Measurements from ENCODE around the gene ARFIP1. TPM values are rescaled to one million over a fixed set of nuclear protein-coding genes. Genes with fewer than 3 reads are reported as not detected.

The ARFIP1 gene
- total RNA-seq, 1 donor from 2014 or later = 68.0 TPM

DNA sequence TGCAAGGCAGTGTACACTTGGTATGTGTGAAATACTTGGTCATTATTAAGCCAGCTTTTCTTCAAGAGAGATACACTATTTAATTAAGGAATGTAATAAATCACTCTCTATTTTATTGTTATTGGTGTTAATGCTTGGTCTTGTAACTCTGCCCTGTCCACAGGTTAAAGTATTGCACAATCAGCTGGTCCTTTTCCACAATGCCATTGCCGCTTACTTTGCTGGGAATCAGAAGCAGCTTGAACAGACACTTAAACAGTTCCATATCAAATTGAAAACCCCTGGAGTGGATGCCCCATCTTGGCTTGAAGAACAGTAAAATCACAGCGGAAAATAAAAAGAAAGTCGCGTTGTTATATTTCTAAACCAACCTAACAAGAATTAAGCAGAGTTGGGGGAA lies 130.1 kb downstream of the ARFIP1 start:
- no peaks in the 10 kb centered on the region for H3K4me1 Mint-ChIP-seq
- no peaks in the 10 kb centered on the region for H4K20me1 ChIP-seq (ENCODE audit: low read depth)
- H3K4me3 Mint-ChIP-seq = no peak overlapping the region
- H3K27me3 ChIP-seq = no peaks in the 10 kb centered on the region
- no peak overlapping the region for H3K27ac Mint-ChIP-seq
- no peaks in the 10 kb centered on the region for H3K79me2 ChIP-seq (ENCODE audit: low read depth)
- no peak for DNase-seq (ENCODE audit: low spot score)
- no peaks in the 10 kb centered on the region for H3K9me3 ChIP-seq (ENCODE audit: low read depth)
- H2AFZ ChIP-seq (replicated peaks) = no peak overlapping the region
- no peak overlapping the region for H3K4me2 ChIP-seq
- no peaks in the 10 kb centered on the region for H3K27me3 Mint-ChIP-seq (ENCODE audit: insufficient read depth, low read depth)
- peaks cover 20% of the 10 kb centered on the region for H3K36me3 Mint-ChIP-seq
- no peak for TF ChIP-seq EZH2 (IDR thresholded peaks at IDR 0.05)
- no peak for TF ChIP-seq EZH2phosphoT487 (IDR thresholded peaks at IDR 0.05)
- H3K9me3 Mint-ChIP-seq = no peaks in the 10 kb centered on the region
- no peaks in the 10 kb centered on the region for H3F3A ChIP-seq (ENCODE audit: low read depth)
- H3K4me1 ChIP-seq = no peaks in the 10 kb centered on the region
- peaks cover 5% of the 10 kb centered on the region for H3K36me3 ChIP-seq
- H3K27ac ChIP-seq = no peak overlapping the region
- H3K4me3 ChIP-seq = no peak overlapping the region
- H3K9ac ChIP-seq = no peak overlapping the region

DNA sequence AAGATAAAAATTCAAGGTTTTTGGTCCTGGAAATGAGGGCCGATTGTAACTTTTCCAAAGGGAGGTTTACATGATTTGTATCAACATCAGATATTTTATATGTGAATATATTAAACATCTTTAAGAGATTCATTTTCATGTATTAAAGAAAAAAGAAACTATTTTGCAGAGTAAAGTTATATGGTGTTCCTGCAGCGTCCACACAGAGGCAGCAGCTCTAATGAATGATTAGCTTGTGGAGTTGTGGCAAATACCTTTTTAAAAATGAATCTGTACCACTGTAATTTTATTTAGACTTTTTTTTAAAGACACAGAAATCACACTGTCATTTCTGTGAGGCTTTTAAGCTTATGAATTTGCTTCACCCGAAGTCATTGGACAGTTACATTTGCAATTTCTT lies 130.8 kb downstream of the ARFIP1 start:
- H3K4me1 ChIP-seq = no peaks in the 10 kb centered on the region
- H3K9me3 ChIP-seq (ENCODE audit: low read depth) = no peaks in the 10 kb centered on the region
- H3K36me3 ChIP-seq = peaks cover 5% of the 10 kb centered on the region
- Mint-ChIP-seq H3K4me3 (no peak overlapping the region), H3K36me3 (peaks cover 20% of the 10 kb centered on the region), H3K27ac (no peak overlapping the region), H3K9me3 (no peaks in the 10 kb centered on the region), H3K4me1 (no peaks in the 10 kb centered on the region), H3K27me3 (ENCODE audit: insufficient read depth, low read depth) (no peaks in the 10 kb centered on the region)
- no peak overlapping the region for H3K4me3 ChIP-seq
- H3K9ac ChIP-seq = no peak overlapping the region
- no peak overlapping the region for H3K27ac ChIP-seq
- no peaks in the 10 kb centered on the region for H3F3A ChIP-seq (ENCODE audit: low read depth)
- H4K20me1 ChIP-seq (ENCODE audit: low read depth) = no peaks in the 10 kb centered on the region
- H3K27me3 ChIP-seq = no peaks in the 10 kb centered on the region
- no peak overlapping the region for H2AFZ ChIP-seq (replicated peaks)
- H3K79me2 ChIP-seq (ENCODE audit: low read depth) = no peaks in the 10 kb centered on the region
- TF ChIP-seq EZH2phosphoT487 (IDR thresholded peaks at IDR 0.05) (no peak), EZH2 (IDR thresholded peaks at IDR 0.05) (no peak)
- TF ChIP-seq, protein P1, sequence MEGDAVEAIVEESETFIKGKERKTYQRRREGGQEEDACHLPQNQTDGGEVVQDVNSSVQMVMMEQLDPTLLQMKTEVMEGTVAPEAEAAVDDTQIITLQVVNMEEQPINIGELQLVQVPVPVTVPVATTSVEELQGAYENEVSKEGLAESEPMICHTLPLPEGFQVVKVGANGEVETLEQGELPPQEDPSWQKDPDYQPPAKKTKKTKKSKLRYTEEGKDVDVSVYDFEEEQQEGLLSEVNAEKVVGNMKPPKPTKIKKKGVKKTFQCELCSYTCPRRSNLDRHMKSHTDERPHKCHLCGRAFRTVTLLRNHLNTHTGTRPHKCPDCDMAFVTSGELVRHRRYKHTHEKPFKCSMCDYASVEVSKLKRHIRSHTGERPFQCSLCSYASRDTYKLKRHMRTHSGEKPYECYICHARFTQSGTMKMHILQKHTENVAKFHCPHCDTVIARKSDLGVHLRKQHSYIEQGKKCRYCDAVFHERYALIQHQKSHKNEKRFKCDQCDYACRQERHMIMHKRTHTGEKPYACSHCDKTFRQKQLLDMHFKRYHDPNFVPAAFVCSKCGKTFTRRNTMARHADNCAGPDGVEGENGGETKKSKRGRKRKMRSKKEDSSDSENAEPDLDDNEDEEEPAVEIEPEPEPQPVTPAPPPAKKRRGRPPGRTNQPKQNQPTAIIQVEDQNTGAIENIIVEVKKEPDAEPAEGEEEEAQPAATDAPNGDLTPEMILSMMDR (IDR thresholded peaks at IDR 0.05) = no peak
- no peak for DNase-seq (ENCODE audit: low spot score)
- H3K4me2 ChIP-seq = no peak overlapping the region

DNA sequence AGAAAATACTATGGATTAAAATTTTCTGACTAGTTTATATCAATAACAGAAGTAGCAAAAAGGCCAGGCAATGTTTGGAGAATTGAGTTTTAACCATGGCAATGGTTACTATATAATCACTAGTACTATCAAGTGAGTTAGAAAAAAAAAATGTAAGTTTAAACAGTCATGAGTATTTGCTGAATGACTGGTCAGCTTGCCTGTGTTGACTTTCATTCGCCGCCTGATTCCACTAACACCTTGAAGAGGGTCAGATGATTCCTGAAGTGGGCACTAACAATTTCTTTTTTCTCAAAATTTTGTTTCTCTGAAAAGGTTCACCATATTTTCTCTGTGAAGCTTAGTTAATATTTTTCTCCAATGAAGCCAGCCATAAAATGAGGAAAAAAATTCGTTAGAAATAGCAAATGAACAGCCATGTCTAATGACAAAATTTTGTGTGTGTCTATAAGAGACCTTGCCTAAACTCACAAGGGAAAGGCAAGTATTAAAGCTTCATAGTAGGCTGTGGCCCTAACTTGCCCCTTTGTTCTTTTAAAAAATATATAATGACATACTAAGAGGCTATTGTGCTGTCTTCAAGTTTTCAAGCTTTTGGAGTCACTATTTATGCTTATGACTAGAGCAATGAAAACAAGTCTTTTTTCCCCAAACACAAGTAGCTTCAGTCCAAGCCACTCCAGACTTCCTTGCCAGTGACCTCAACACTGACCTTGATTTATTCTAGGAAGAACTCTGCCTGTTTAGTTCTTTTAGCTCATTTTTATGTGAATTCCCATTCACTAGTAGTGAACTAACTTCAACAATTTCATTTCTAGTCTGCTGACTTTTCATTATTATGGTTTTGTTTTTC lies 138.0 kb downstream of the ARFIP1 start:
- H4K20me1 ChIP-seq (ENCODE audit: low read depth) = no peaks in the 10 kb centered on the region
- no peak overlapping the region for H3K27ac ChIP-seq
- Mint-ChIP-seq H3K27ac (no peak overlapping the region), H3K4me1 (no peaks in the 10 kb centered on the region), H3K36me3 (peaks cover 18% of the 10 kb centered on the region), H3K4me3 (no peak overlapping the region), H3K27me3 (ENCODE audit: insufficient read depth, low read depth) (no peaks in the 10 kb centered on the region), H3K9me3 (peaks cover 24% of the 10 kb centered on the region)
- no peaks in the 10 kb centered on the region for H3K27me3 ChIP-seq
- no peaks in the 10 kb centered on the region for H3K79me2 ChIP-seq (ENCODE audit: low read depth)
- no peak overlapping the region for H3K4me2 ChIP-seq
- no peak overlapping the region for H3K9ac ChIP-seq
- H3K4me3 ChIP-seq = no peak overlapping the region
- H3K9me3 ChIP-seq (ENCODE audit: low read depth) = peaks cover 14% of the 10 kb centered on the region
- peaks cover 4% of the 10 kb centered on the region for H3K36me3 ChIP-seq
- H3K4me1 ChIP-seq = no peaks in the 10 kb centered on the region
- no peak overlapping the region for H2AFZ ChIP-seq (replicated peaks)
- H3F3A ChIP-seq (ENCODE audit: low read depth) = no peaks in the 10 kb centered on the region
- no peak for DNase-seq (ENCODE audit: low spot score)
- TF ChIP-seq, protein P1 (IDR thresholded peaks at IDR 0.05) = no peak
- no peak for TF ChIP-seq EZH2 (IDR thresholded peaks at IDR 0.05)
- no peak for TF ChIP-seq EZH2phosphoT487 (IDR thresholded peaks at IDR 0.05)

- Histone ChIP-seq H3K27me3 (no peaks in the 10 kb centered on the region), H3F3A (ENCODE audit: low read depth) (no peaks in the 10 kb centered on the region), H2AFZ (replicated peaks) (no peak overlapping the region), H3K9me3 (ENCODE audit: low read depth) (peaks cover 14% of the 10 kb centered on the region), H3K36me3 (peaks cover 4% of the 10 kb centered on the region), H3K9ac (no peak overlapping the region), H3K27ac (no peak overlapping the region), H4K20me1 (ENCODE audit: low read depth) (no peaks in the 10 kb centered on the region), H3K4me2 (no peak overlapping the region), H3K4me1 (no peaks in the 10 kb centered on the region), H3K4me3 (no peak overlapping the region), H3K79me2 (ENCODE audit: low read depth) (no peaks in the 10 kb centered on the region)
- no peak overlapping the region for H3K27ac Mint-ChIP-seq
- DNase-seq (ENCODE audit: low spot score) = no peak
- no peak overlapping the region for H3K4me3 Mint-ChIP-seq
- no peaks in the 10 kb centered on the region for H3K27me3 Mint-ChIP-seq (ENCODE audit: insufficient read depth, low read depth)
- peaks cover 14% of the 10 kb centered on the region for H3K36me3 Mint-ChIP-seq
- H3K9me3 Mint-ChIP-seq = peaks cover 24% of the 10 kb centered on the region
- TF ChIP-seq EZH2phosphoT487 (IDR thresholded peaks at IDR 0.05) = no peak
- TF ChIP-seq EZH2 (IDR thresholded peaks at IDR 0.05) = no peak
- TF ChIP-seq, protein P1 (IDR thresholded peaks at IDR 0.05) = no peak
- no peaks in the 10 kb centered on the region for H3K4me1 Mint-ChIP-seq
These were observed 140.1 kb downstream of the ARFIP1 start for GRCh38 chr4:152919826-152920225.

Data from neural progenitor cell (in vitro differentiated cells).